Cardiac septum (tissue), 1 donor: Measurements from ENCODE around the gene SPATA2L. TPM values are rescaled to one million over a fixed set of nuclear protein-coding genes. Genes with fewer than 3 reads are reported as not detected.
A peak's percentile ranks its signal among the peaks of the same experiment; 100 is the strongest.

ENCODE experiments used
- DNase-seq: peaks from one replicate; pipeline ENCODE4 v3.0.0-alpha.2; 2020; ENCODE audit warnings: low spot score
- intact Hi-C: fragments of 100-400 bp; cut with DNase I; formaldehyde crosslinking; loops from one replicate; pipeline ENCODE4 v1.14.0; 2022
- long read RNA-seq: library from polyadenylated mRNA; unstranded; transcript quantifications from one replicate; pipeline ENCODE4 v2.0.0, GENCODE V29; 2021
- total RNA-seq: library from RNA; stranded (reverse); fragmentation: NEBNext Ultra II Directional; extraction: Animal tissue kit (Norgen Biotek cat#: 25700); gene quantifications from one replicate; pipeline ENCODE4 v1.2.1, GENCODE V29; 2021
- donor health status: DM: no; HTN: no; CAD: no.

SPATA2L gene
- 4.4 TPM for total RNA-seq
- long read RNA-seq, transcript SPATA2L-201 (3 exons, 2,335 nt) = major isoform, 8 of 16 reads
- long read RNA-seq, partial matches to known transcripts = 1 of 16 reads
- long read RNA-seq, other reads (novel, unspliced or antisense) = 5 of 16 reads

GRCh38 chr16:89701425-89702406, at the start of gene SPATA2L:
SPATA2L (minus strand) TSS chr16:89701705; CDS start chr16:89701232, 473 bp downstream.
- intact Hi-C loops = loop anchor here (2.0 kb wide), 1 partner anchor 159 kb away; no protein-coding TSS in a partner anchor
- DNase-seq = peak; percentile 97

- intact Hi-C loops = no loop called here
- peak; percentile 83 for DNase-seq
Observed at GRCh38 chr16:89749637-89750036, 48.1 kb upstream of the SPATA2L start.

GRCh38 chr16:89748921-89749320, 47.4 kb upstream of the SPATA2L start:
- intact Hi-C loops = no loop called here
- DNase-seq = no peak

GRCh38 chr16:89748076-89748475, 46.6 kb upstream of the SPATA2L start:
- intact Hi-C loops = no loop called here
- no peak for DNase-seq

- DNase-seq = no peak
- intact Hi-C loops = no loop called here
Observed at GRCh38 chr16:89746043-89746442, 44.5 kb upstream of the SPATA2L start.

- no peak for DNase-seq
- intact Hi-C loops = no loop called here
Observed at GRCh38 chr16:89744813-89745212, 43.3 kb upstream of the SPATA2L start.

- intact Hi-C loops = no loop called here
Observed at GRCh38 chr16:89742948-89743347, 41.4 kb upstream of the SPATA2L start.

GRCh38 chr16:89741342-89742014, 40.0 kb upstream of the SPATA2L start:
- DNase-seq = no peak
- intact Hi-C loops = no loop called here

More at GRCh38 chr16:89742948-89743347, 41.4 kb upstream of the SPATA2L start:
- DNase-seq = no peak

- no peak for DNase-seq
- intact Hi-C loops = no loop called here
Observed at GRCh38 chr16:89739383-89739782, 37.9 kb upstream of the SPATA2L start.

- DNase-seq = no peak
- intact Hi-C loops = no loop called here
Observed at GRCh38 chr16:89738538-89739317, 37.2 kb upstream of the SPATA2L start.

- no peak for DNase-seq
- intact Hi-C loops = no loop called here
Observed at GRCh38 chr16:89738072-89738377, 36.5 kb upstream of the SPATA2L start.

- DNase-seq = no peak
Observed at GRCh38 chr16:89737341-89738071, 36.0 kb upstream of the SPATA2L start.

GRCh38 chr16:89736554-89736953, 35.0 kb upstream of the SPATA2L start:
- no peak for DNase-seq
- intact Hi-C loops = no loop called here

More at GRCh38 chr16:89737341-89738071, 36.0 kb upstream of the SPATA2L start:
- intact Hi-C loops = no loop called here

- intact Hi-C loops = no loop called here
- DNase-seq = no peak
Observed at GRCh38 chr16:89733792-89734191, 32.3 kb upstream of the SPATA2L start.

- intact Hi-C loops = no loop called here
- no peak for DNase-seq
Observed at GRCh38 chr16:89733322-89733721, 31.8 kb upstream of the SPATA2L start.

- DNase-seq = no peak
- intact Hi-C loops = no loop called here
Observed at GRCh38 chr16:89732918-89733242, 31.4 kb upstream of the SPATA2L start.

- intact Hi-C loops = no loop called here
- no peak for DNase-seq
Observed at GRCh38 chr16:89732142-89732917, 30.8 kb upstream of the SPATA2L start.

GRCh38 chr16:89730610-89731234, 29.2 kb upstream of the SPATA2L start:
- intact Hi-C loops = no loop called here
- no peak for DNase-seq
